MM.1S (cell line): ENCODE measurements around the gene MEGF8.

Source experiments
- DNase-seq: peaks from one replicate; pipeline ENCODE4 v3.0.0-alpha.2; 2015
- H2AFZ ChIP-seq: fragments of 300-600 bp; sonication (generic); 2 replicates; pipeline ENCODE4 v1.6.0; 2016; ENCODE audit warnings: antibody characterized with exemption, low read length
- H3F3A ChIP-seq: fragments of 300-600 bp; sonication (generic); 2 replicates; pipeline ENCODE4 v1.6.1; 2016; ENCODE audit warnings: mild to moderate bottlenecking, antibody characterized with exemption, low read length, moderate library complexity, mixed read lengths; ENCODE audit not compliant: insufficient read depth
- H3K27ac ChIP-seq: fragments of 300-600 bp; sonication (generic); 2 replicates; pipeline ENCODE4 v1.5.1; 2016; ENCODE audit warnings: mild to moderate bottlenecking, low read length
- H3K27me3 ChIP-seq: fragments of 300-600 bp; sonication (generic); replicated peaks from 2 replicates; pipeline ENCODE4 v1.6.0; 2016; ENCODE audit warnings: low read length; ENCODE audit not compliant: insufficient read depth
- H3K36me3 ChIP-seq: fragments of 300-600 bp; sonication (generic); replicated peaks from 2 replicates; pipeline ENCODE4 v1.6.1; 2016; ENCODE audit warnings: mild to moderate bottlenecking, low read length, mixed read lengths; ENCODE audit not compliant: insufficient read depth
- H3K4me1 ChIP-seq: fragments of 300-600 bp; sonication (generic); 2 replicates; pipeline ENCODE4 v1.6.1; 2016; ENCODE audit warnings: low read length, mixed read lengths
- H3K4me2 ChIP-seq: fragments of 300-600 bp; sonication (generic); 2 replicates; pipeline ENCODE4 v1.6.0; 2016; ENCODE audit warnings: low read depth, low read length
- H3K4me3 ChIP-seq: fragments of 300-600 bp; sonication (generic); 2 replicates; pipeline ENCODE4 v1.5.1; 2016; ENCODE audit warnings: low read length, mixed read lengths
- H3K79me2 ChIP-seq: fragments of 300-600 bp; sonication (generic); 2 replicates; pipeline ENCODE4 v1.6.1; 2016; ENCODE audit warnings: mixed run types, low read length, mixed read lengths
- H3K9ac ChIP-seq: fragments of 300-600 bp; sonication (generic); 2 replicates; pipeline ENCODE4 v1.6.1; 2016; ENCODE audit warnings: low read length, mixed read lengths
- H3K9me2 ChIP-seq: fragments of 300-600 bp; sonication (generic); replicated peaks from 2 replicates; pipeline ENCODE4 v1.6.1; 2016; ENCODE audit warnings: mild to moderate bottlenecking, low read length, mixed read lengths; ENCODE audit not compliant: insufficient read depth
- H3K9me3 ChIP-seq: fragments of 300-600 bp; sonication (generic); replicated peaks from 2 replicates; pipeline ENCODE4 v1.6.1; 2016; ENCODE audit warnings: mild to moderate bottlenecking, low read length, mixed read lengths; ENCODE audit not compliant: insufficient read depth
- H4K20me1 ChIP-seq: fragments of 300-600 bp; sonication (generic); 2 replicates; pipeline ENCODE4 v1.6.1; 2016; ENCODE audit warnings: mild to moderate bottlenecking, low read length, moderate library complexity, mixed read lengths; ENCODE audit not compliant: insufficient read depth
- CTCF ChIP-seq: fragments of 300-600 bp; sonication (generic); IDR thresholded peaks from 2 replicates; pipeline ENCODE4 v1.5.1; 2016; ENCODE audit warnings: antibody characterized with exemption, low read length, mixed read lengths
- EZH2 ChIP-seq: fragments of 300-600 bp; sonication (generic); optimal IDR thresholded peaks from 2 replicates; pipeline ENCODE3; 2017; ENCODE audit warnings: low read depth, mild to moderate bottlenecking, antibody characterized with exemption, low read length, mixed read lengths
- EZH2phosphoT487 ChIP-seq: fragments of 300-600 bp; sonication (generic); IDR thresholded peaks from 2 replicates; pipeline ENCODE4 v1.6.1; 2018; ENCODE audit warnings: antibody characterized with exemption, low read length

Gene MEGF8

DNA sequence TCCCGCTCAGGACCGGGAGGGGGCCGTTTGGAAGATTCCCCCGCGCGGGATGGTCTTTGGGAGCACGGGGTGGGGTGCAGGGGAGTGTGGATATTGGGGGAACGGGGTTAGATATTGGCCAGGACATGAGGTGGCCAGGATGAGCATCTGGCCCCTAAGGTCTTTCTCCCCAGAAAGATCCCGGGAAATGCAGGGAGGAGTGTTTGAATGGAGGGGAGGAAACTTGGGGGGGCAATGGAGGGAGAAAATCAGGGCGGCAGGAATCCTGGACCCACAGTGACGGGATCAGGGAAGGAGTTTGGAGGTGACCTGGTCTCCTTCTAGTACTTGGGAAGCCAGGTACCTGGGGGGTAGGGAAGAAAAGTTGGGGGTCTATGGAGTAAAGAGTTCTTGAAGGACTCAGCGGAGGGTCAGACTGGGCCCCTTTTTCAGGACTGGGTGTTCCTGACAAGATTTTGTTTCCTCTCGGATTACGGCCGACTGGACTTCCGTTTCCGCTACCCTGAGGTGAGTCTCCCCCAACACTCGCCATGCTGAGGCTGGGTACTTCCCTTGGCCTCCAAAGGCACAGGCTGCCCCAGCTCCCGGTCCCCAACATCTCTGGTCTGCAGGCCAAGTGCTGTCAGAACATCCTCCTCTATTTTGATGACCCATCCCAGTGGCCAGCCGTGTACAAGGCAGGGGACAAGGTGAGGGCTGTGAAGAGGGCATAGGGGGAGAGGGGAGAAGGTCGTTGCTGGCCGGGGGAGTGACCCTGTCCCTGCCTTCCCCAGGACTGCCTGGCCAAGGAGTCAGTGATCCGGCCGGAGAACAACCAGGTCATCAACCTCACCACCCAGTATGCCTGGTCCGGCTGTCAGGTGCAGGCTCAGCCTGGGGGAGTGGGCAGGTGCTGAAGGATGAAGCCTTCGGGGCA, 11.3 kb upstream of the MEGF8 start:
- Histone ChIP-seq H3K27me3 (peaks cover 39% of the 10 kb centered on the region), H3K4me2 (no peak overlapping the region), H3K9ac (no peak overlapping the region), H3K4me1 (peaks cover 3% of the 10 kb centered on the region; the same call in 1 of the 2 replicates), H3K9me2 (no peaks in the 10 kb centered on the region), H3K79me2 (no peaks in the 10 kb centered on the region), H3K36me3 (no peaks in the 10 kb centered on the region), H2AFZ (no peak overlapping the region), H4K20me1 (no peaks in the 10 kb centered on the region), H3K9me3 (no peaks in the 10 kb centered on the region), H3F3A (no peaks in the 10 kb centered on the region), H3K27ac (no peak overlapping the region), H3K4me3 (no peak overlapping the region)
- no peak for DNase-seq
- no peak for TF ChIP-seq CTCF
- no peak for TF ChIP-seq EZH2
- no peak for TF ChIP-seq EZH2phosphoT487

- H4K20me1 ChIP-seq, result no peaks in the 10 kb centered on the region
- H3K79me2 ChIP-seq, result no peaks in the 10 kb centered on the region
- H2AFZ ChIP-seq, result no peak overlapping the region
- no peak overlapping the region for H3K4me2 ChIP-seq
- no peak overlapping the region for H3K4me3 ChIP-seq
- no peak overlapping the region for H3K9ac ChIP-seq
- H3K36me3 ChIP-seq, result no peaks in the 10 kb centered on the region
- DNase-seq, result no peak
- no peaks in the 10 kb centered on the region for H3F3A ChIP-seq
- TF ChIP-seq CTCF, result no peak
- no peak for TF ChIP-seq EZH2phosphoT487
- no peak for TF ChIP-seq EZH2
- H3K27ac ChIP-seq, result no peak overlapping the region
- H3K4me1 ChIP-seq, result peaks cover 3% of the 10 kb centered on the region; the same call in 1 of the 2 replicates
- H3K27me3 ChIP-seq, result peaks cover 45% of the 10 kb centered on the region
- no peaks in the 10 kb centered on the region for H3K9me3 ChIP-seq
- no peaks in the 10 kb centered on the region for H3K9me2 ChIP-seq
These were observed 10.4 kb upstream of the MEGF8 start for GRCh38 chr19:42315024-42315423.

- H3F3A ChIP-seq, result no peaks in the 10 kb centered on the region
- H3K79me2 ChIP-seq, result no peaks in the 10 kb centered on the region
- no peaks in the 10 kb centered on the region for H3K9me2 ChIP-seq
- H3K27ac ChIP-seq, result no peak overlapping the region
- no peaks in the 10 kb centered on the region for H3K36me3 ChIP-seq
- peaks cover 3% of the 10 kb centered on the region; the same call in 1 of the 2 replicates for H3K4me1 ChIP-seq
- DNase-seq, result no peak
- H4K20me1 ChIP-seq, result no peaks in the 10 kb centered on the region
- peaks cover 55% of the 10 kb centered on the region for H3K27me3 ChIP-seq
- TF ChIP-seq EZH2 (no peak), CTCF (no peak), EZH2phosphoT487 (no peak)
- H3K9ac ChIP-seq, result no peak overlapping the region
- no peaks in the 10 kb centered on the region for H3K9me3 ChIP-seq
- peak overlapping the region; percentile 57 for H2AFZ ChIP-seq
- H3K4me3 ChIP-seq, result 0 out of 2 replicates have a peak overlapping the region, but pooled peaks have one; percentile 5
- peak overlapping the region; percentile 55 for H3K4me2 ChIP-seq
These were observed 8.9 kb upstream of the MEGF8 start for GRCh38 chr19:42316223-42317211.
